ENCODE results near the gene EMX1. TPM values are rescaled to one million over a fixed set of nuclear protein-coding genes. Genes with fewer than 3 reads are reported as not detected.

The EMX1 gene
- total and polyA plus RNA-seq, 2 of the 13 experiments (the other 11 are each of a cell fraction or from before 2014, with no cell fraction given): 0.62 to 4.9 TPM

GRCh38 chr2:72871880-72872279, 45.4 kb upstream of the EMX1 start:
- CTCF ChIA-PET (ENCODE audit: low intra/inter-chr PET ratio, low total read pairs): no interaction called here

More at GRCh38 chr2:72871880-72872279, 45.4 kb upstream of the EMX1 start:
- H3K27me3 ChIP-seq (ENCODE audit: control insufficient read depth in 1 of 2, insufficient read depth in 2 of 2, low read length in 2 of 2): 0 out of 5 replicates have a peak, but pooled peaks cover 1% of the 10 kb centered on the region in 2 experiments
- POLR2A ChIA-PET: no interaction called here
- no peak overlapping the region for H3K27ac ChIP-seq (ENCODE audit: extremely low read length, insufficient read depth, low read length)
- no peaks in the 10 kb centered on the region; the same call in 1 of the 2 replicates for H3K9me3 ChIP-seq (ENCODE audit: low read length)
- H3K9ac ChIP-seq (ENCODE audit: insufficient read depth, low read depth, low read length): no peak overlapping the region
- intact Hi-C loops (cut with micrococcal nuclease; ENCODE audit: unreplicated experiment) (no loop called here), in situ Hi-C loops (cut with HindIII; ENCODE audit: extremely low pct_ligation_motif_present, low pct_unique_long_range_greater_than_20kb) (loop anchor here (25.0 kb wide), 1 partner anchor 1335 kb away; no protein-coding TSS in a partner anchor)
- BruUV-seq (replicated peaks): no TSS peak
- no peak overlapping the region for H3K4me2 ChIP-seq (ENCODE audit: low read depth, low read length)
- TF ChIP-seq JUN (CRISPR knock-in tag; IDR thresholded peaks at IDR 0.05) (no peak), NR3C1 (CRISPR knock-in tag; IDR thresholded peaks at IDR 0.05) (no peak), ZNF768 (CRISPR knock-in tag; IDR thresholded peaks at IDR 0.05) (no peak), TERF1 (CRISPR knock-in tag; IDR thresholded peaks at IDR 0.05) (no peak), ZNF282 (IDR thresholded peaks at IDR 0.05; ENCODE audit: partially characterized antibody) (no peak), ERF (CRISPR knock-in tag; IDR thresholded peaks at IDR 0.05) (no peak), ZNF83 (CRISPR knock-in tag; IDR thresholded peaks at IDR 0.05; ENCODE audit: borderline replicate concordance) (no peak), KLF9 (CRISPR knock-in tag; IDR thresholded peaks at IDR 0.05; ENCODE audit: low read depth) (no peak), CAMTA2 (CRISPR knock-in tag; IDR thresholded peaks at IDR 0.05; ENCODE audit: borderline replicate concordance) (no peak), GABPB1 (CRISPR knock-in tag; IDR thresholded peaks at IDR 0.05) (no peak), AGO1 (IDR thresholded peaks at IDR 0.05; ENCODE audit: low read depth, low read length, poor library complexity, severe bottlenecking) (no peak), ZSCAN29 (CRISPR knock-in tag; conservative IDR thresholded peaks at IDR 0.05) (no peak), ASH2L (IDR thresholded peaks at IDR 0.05; ENCODE audit: insufficient read length, low read depth, low read length) (no peak), ZNF782 (CRISPR knock-in tag; IDR thresholded peaks at IDR 0.05; ENCODE audit: borderline replicate concordance) (no peak), MIER3 (CRISPR knock-in tag; IDR thresholded peaks at IDR 0.05; ENCODE audit: borderline replicate concordance) (no peak), AHR (CRISPR knock-in tag; IDR thresholded peaks at IDR 0.05) (no peak), NFE2L2 (IDR thresholded peaks at IDR 0.05; ENCODE audit: low read length) (no peak), FOXK2 (IDR thresholded peaks at IDR 0.05) (no peak), ZNF329 (CRISPR knock-in tag; IDR thresholded peaks at IDR 0.05; ENCODE audit: low read depth) (no peak)
- TF ChIP-seq, protein P1, sequence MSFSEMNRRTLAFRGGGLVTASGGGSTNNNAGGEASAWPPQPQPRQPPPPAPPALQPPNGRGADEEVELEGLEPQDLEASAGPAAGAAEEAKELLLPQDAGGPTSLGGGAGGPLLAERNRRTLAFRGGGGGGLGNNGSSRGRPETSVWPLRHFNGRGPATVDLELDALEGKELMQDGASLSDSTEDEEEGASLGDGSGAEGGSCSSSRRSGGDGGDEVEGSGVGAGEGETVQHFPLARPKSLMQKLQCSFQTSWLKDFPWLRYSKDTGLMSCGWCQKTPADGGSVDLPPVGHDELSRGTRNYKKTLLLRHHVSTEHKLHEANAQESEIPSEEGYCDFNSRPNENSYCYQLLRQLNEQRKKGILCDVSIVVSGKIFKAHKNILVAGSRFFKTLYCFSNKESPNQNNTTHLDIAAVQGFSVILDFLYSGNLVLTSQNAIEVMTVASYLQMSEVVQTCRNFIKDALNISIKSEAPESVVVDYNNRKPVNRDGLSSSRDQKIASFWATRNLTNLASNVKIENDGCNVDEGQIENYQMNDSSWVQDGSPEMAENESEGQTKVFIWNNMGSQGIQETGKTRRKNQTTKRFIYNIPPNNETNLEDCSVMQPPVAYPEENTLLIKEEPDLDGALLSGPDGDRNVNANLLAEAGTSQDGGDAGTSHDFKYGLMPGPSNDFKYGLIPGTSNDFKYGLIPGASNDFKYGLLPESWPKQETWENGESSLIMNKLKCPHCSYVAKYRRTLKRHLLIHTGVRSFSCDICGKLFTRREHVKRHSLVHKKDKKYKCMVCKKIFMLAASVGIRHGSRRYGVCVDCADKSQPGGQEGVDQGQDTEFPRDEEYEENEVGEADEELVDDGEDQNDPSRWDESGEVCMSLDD (CRISPR knock-in tag; IDR thresholded peaks at IDR 0.05; ENCODE audit: borderline replicate concordance): no peak
- no peaks in the 10 kb centered on the region for H3K4me1 ChIP-seq (ENCODE audit: insufficient read depth, low read length)
- H3K79me2 ChIP-seq (ENCODE audit: insufficient read depth, low read length): no peaks in the 10 kb centered on the region
- FAIRE-seq: no peak
- H2AFZ ChIP-seq (ENCODE audit: low read length): no peak overlapping the region
- H3K4me3 ChIP-seq (replicated peaks in 1 of 3; ENCODE audit: insufficient read depth in 1 of 3, low read depth in 2 of 3, low read length in 3 of 3): no peak overlapping the region
- no peaks in the 10 kb centered on the region for H3K36me3 ChIP-seq (replicated peaks in 1 of 2; ENCODE audit: control insufficient read depth in 1 of 2, insufficient read depth in 2 of 2, low read length in 2 of 2)
- no peaks in the 10 kb centered on the region for H4K20me1 ChIP-seq (ENCODE audit: insufficient read depth, low read length)
- no peak for ATAC-seq
- DNase-seq (ENCODE audit: low spot score): no peak

Data from HepG2 (cell line).